DOHH2 (cell line): ENCODE measurements around the gene CANT1.

Experiments used
- H3F3A ChIP-seq: fragments of 200-600 bp; sonication (generic), shearing (Covaris generic); 2 replicates; pipeline ENCODE4 v1.6.0; 2016; ENCODE audit warnings: antibody characterized with exemption, mild to moderate bottlenecking; ENCODE audit not compliant: control insufficient read depth, insufficient read depth
- H3K27ac ChIP-seq: fragments of 200-600 bp; sonication (generic); 2 replicates; pipeline ENCODE4 v1.5.1; 2014; ENCODE audit warnings: low read depth, mild to moderate bottlenecking, low read length, moderate library complexity
- H3K27me3 ChIP-seq: fragments of 200-600 bp; sonication (generic); 2 replicates; pipeline ENCODE4 v1.6.1; 2014; ENCODE audit warnings: mild to moderate bottlenecking, low read length, mixed read lengths; ENCODE audit not compliant: control insufficient read depth
- H3K36me3 ChIP-seq: fragments of 200-600 bp; sonication (generic); 2 replicates; pipeline ENCODE4 v1.6.1; 2014; ENCODE audit warnings: mild to moderate bottlenecking, low read length, moderate library complexity, mixed read lengths; ENCODE audit not compliant: control insufficient read depth
- H3K4me1 ChIP-seq: fragments of 200-600 bp; sonication (generic); 2 replicates; pipeline ENCODE4 v1.6.1; 2014; ENCODE audit warnings: mild to moderate bottlenecking, low read length, mixed read lengths; ENCODE audit not compliant: control insufficient read depth
- H3K4me2 ChIP-seq: fragments of 200-600 bp; sonication (generic); 2 replicates; pipeline ENCODE4 v1.6.0; 2014; ENCODE audit warnings: mild to moderate bottlenecking, low read length, moderate library complexity
- H3K4me3 ChIP-seq: fragments of 200-600 bp; sonication (generic); 2 replicates; pipeline ENCODE4 v1.5.1; 2014; ENCODE audit warnings: mild to moderate bottlenecking, low read length, mixed read lengths
- H3K79me2 ChIP-seq: fragments of 200-600 bp; sonication (generic); 2 replicates; pipeline ENCODE4 v1.6.1; 2014; ENCODE audit warnings: mild to moderate bottlenecking, low read length, mixed read lengths; ENCODE audit not compliant: control insufficient read depth
- H3K9me2 ChIP-seq: fragments of 200-600 bp; sonication (generic); replicated peaks from 2 replicates; pipeline ENCODE4 v1.6.1; 2014; ENCODE audit warnings: mild to moderate bottlenecking, low read length, mixed read lengths; ENCODE audit not compliant: control insufficient read depth
- H3K9me3 ChIP-seq: fragments of 200-600 bp; sonication (generic); 2 replicates; pipeline ENCODE4 v1.6.1; 2014; ENCODE audit warnings: antibody characterized with exemption, low read length, mixed read lengths; ENCODE audit not compliant: control insufficient read depth, insufficient read depth
- H4K20me1 ChIP-seq: fragments of 200-600 bp; sonication (generic); 2 replicates; pipeline ENCODE4 v1.6.0; 2014; ENCODE audit warnings: low read depth, mild to moderate bottlenecking, antibody characterized with exemption, low read length, moderate library complexity; ENCODE audit not compliant: control insufficient read depth, insufficient read depth
- CTCF ChIP-seq: fragments of 200-600 bp; sonication (generic); IDR thresholded peaks from one replicate; pipeline ENCODE4 v1.5.1; 2014; ENCODE audit warnings: antibody characterized with exemption, mild to moderate bottlenecking, low read depth, low read length; ENCODE audit not compliant: poor library complexity, severe bottlenecking
- EZH2phosphoT487 ChIP-seq: fragments of 200-600 bp; sonication (generic); IDR thresholded peaks from 2 replicates; pipeline ENCODE4 v1.6.1; 2017; ENCODE audit warnings: borderline replicate concordance, mild to moderate bottlenecking, antibody characterized with exemption, low read length, moderate library complexity, mixed read lengths

CANT1 gene

GRCh38 chr17:78972507-78973105, 37.0 kb downstream of the CANT1 start:
- H3K79me2 ChIP-seq: no peaks in the 10 kb centered on the region
- TF ChIP-seq CTCF (no peak), EZH2phosphoT487 (no peak)
- no peak overlapping the region for H3K4me3 ChIP-seq
- no peaks in the 10 kb centered on the region for H3K9me2 ChIP-seq
- peaks cover 19% of the 10 kb centered on the region for H3K4me1 ChIP-seq
- H4K20me1 ChIP-seq: 0 out of 2 replicates have a peak, but pooled peaks cover 3% of the 10 kb centered on the region
- H3F3A ChIP-seq: no peaks in the 10 kb centered on the region
- no peaks in the 10 kb centered on the region for H3K9me3 ChIP-seq
- H3K36me3 ChIP-seq: no peaks in the 10 kb centered on the region
- no peaks in the 10 kb centered on the region for H3K27me3 ChIP-seq
- H3K4me2 ChIP-seq: no peak overlapping the region
- H3K27ac ChIP-seq: no peak overlapping the region

- H3K27me3 ChIP-seq: no peaks in the 10 kb centered on the region
- no peak overlapping the region for H3K27ac ChIP-seq
- H4K20me1 ChIP-seq: 0 out of 2 replicates have a peak, but pooled peaks cover 3% of the 10 kb centered on the region
- no peaks in the 10 kb centered on the region for H3K9me3 ChIP-seq
- H3F3A ChIP-seq: no peaks in the 10 kb centered on the region
- no peak overlapping the region for H3K4me2 ChIP-seq
- peaks cover 19% of the 10 kb centered on the region for H3K4me1 ChIP-seq
- TF ChIP-seq CTCF: no peak
- TF ChIP-seq EZH2phosphoT487: no peak
- H3K9me2 ChIP-seq: no peaks in the 10 kb centered on the region
- H3K36me3 ChIP-seq: no peaks in the 10 kb centered on the region
- no peaks in the 10 kb centered on the region for H3K79me2 ChIP-seq
- H3K4me3 ChIP-seq: no peak overlapping the region
These were observed 37.6 kb downstream of the CANT1 start for GRCh38 chr17:78971756-78972506.

GRCh38 chr17:78970834-78971755, 38.5 kb downstream of the CANT1 start:
- H3K27ac ChIP-seq: no peak overlapping the region
- no peaks in the 10 kb centered on the region for H3K36me3 ChIP-seq
- no peak overlapping the region for H3K4me3 ChIP-seq
- H3K4me2 ChIP-seq: no peak overlapping the region
- H3K4me1 ChIP-seq: peaks cover 20% of the 10 kb centered on the region
- TF ChIP-seq EZH2phosphoT487: no peak
- peak; percentile 87 for TF ChIP-seq CTCF
- 0 out of 2 replicates have a peak, but pooled peaks cover 3% of the 10 kb centered on the region for H4K20me1 ChIP-seq
- no peaks in the 10 kb centered on the region for H3K79me2 ChIP-seq
- no peaks in the 10 kb centered on the region for H3K27me3 ChIP-seq
- H3F3A ChIP-seq: no peaks in the 10 kb centered on the region
- H3K9me3 ChIP-seq: no peaks in the 10 kb centered on the region
- no peaks in the 10 kb centered on the region for H3K9me2 ChIP-seq
